PFSK-1 (cell line): ENCODE measurements around the gene FAM81A.

Experiments used
- FOXP2 ChIP-seq: optimal IDR thresholded peaks from 2 replicates; pipeline ENCODE3; 2011; ENCODE audit warnings: borderline replicate concordance, control low read depth, inconsistent platforms; ENCODE audit not compliant: insufficient read depth; ENCODE audit errors: extremely low read length, extremely low read depth
- POLR2AphosphoS5 ChIP-seq: IDR thresholded peaks from 2 replicates; pipeline ENCODE4 v1.6.1; 2012; ENCODE audit warnings: low read depth, mild to moderate bottlenecking, control low read depth, low read length, moderate library complexity
- REST ChIP-seq, 2 experiments: IDR thresholded peaks; 2 replicates each; pipeline versions ENCODE4 v1.6.1 to v1.8.0; 2011 to 2012; ENCODE audit warnings: low read depth in 2 of 2, low read length in 2 of 2, control low read depth in 1 of 2, inconsistent platforms in 1 of 2, mild to moderate bottlenecking in 1 of 2, moderate library complexity in 1 of 2; ENCODE audit not compliant: insufficient read depth in 1 of 2
- SIN3A ChIP-seq: IDR thresholded peaks from 2 replicates; pipeline ENCODE4 v1.6.1; 2012; ENCODE audit warnings: mild to moderate bottlenecking, low read length, moderate library complexity, borderline replicate concordance; ENCODE audit not compliant: insufficient read depth
- TAF1 ChIP-seq: IDR thresholded peaks from 2 replicates; pipeline ENCODE4 v1.6.1; 2012; ENCODE audit warnings: low read length, control low read depth, borderline replicate concordance; ENCODE audit not compliant: insufficient read depth

FAM81A gene

GRCh38 chr15:59405079-59405478 lies 32.9 kb upstream of the FAM81A start:
- TF ChIP-seq FOXP2 (no peak), TAF1 (no peak), POLR2AphosphoS5 (no peak)

- no peak for TF ChIP-seq POLR2AphosphoS5
Observed at GRCh38 chr15:59406446-59406845, 31.5 kb upstream of the FAM81A start.

GRCh38 chr15:59407946-59408345 lies 30.0 kb upstream of the FAM81A start:
- TF ChIP-seq FOXP2 (no peak), POLR2AphosphoS5 (no peak), SIN3A (no peak), REST (IDR thresholded peaks at IDR 0.05; ENCODE audit: insufficient read depth in 1 of 2, low read depth in 2 of 2, low read length in 2 of 2) (no peak), TAF1 (no peak)

- TF ChIP-seq REST (IDR thresholded peaks at IDR 0.05; ENCODE audit: insufficient read depth in 1 of 2, low read depth in 2 of 2, low read length in 2 of 2) (no peak), FOXP2 (no peak), POLR2AphosphoS5 (no peak), TAF1 (no peak), SIN3A (no peak)
Observed at GRCh38 chr15:59410391-59410896, 27.5 kb upstream of the FAM81A start.

GRCh38 chr15:59413577-59413976 lies 24.4 kb upstream of the FAM81A start:
- TF ChIP-seq REST (IDR thresholded peaks at IDR 0.05; ENCODE audit: insufficient read depth in 1 of 2, low read depth in 2 of 2, low read length in 2 of 2) (no peak), FOXP2 (no peak), SIN3A (no peak), POLR2AphosphoS5 (no peak), TAF1 (no peak)

- no peak for TF ChIP-seq FOXP2
Observed at GRCh38 chr15:59416816-59417215, 21.2 kb upstream of the FAM81A start.

GRCh38 chr15:59419170-59419569 lies 18.8 kb upstream of the FAM81A start:
- no peak for TF ChIP-seq TAF1
- no peak for TF ChIP-seq FOXP2
- no peak for TF ChIP-seq REST (IDR thresholded peaks at IDR 0.05; ENCODE audit: insufficient read depth in 1 of 2, low read depth in 2 of 2, low read length in 2 of 2)
- TF ChIP-seq POLR2AphosphoS5, result no peak
- TF ChIP-seq SIN3A, result no peak
